IPS-NIHi11 (cell line): ENCODE measurements around the gene KRTAP20-4.

Experiments used
- DNase-seq: peaks from one replicate; pipeline ENCODE4 v3.0.0; 2012; ENCODE audit warnings: mixed read lengths, low spot score

The KRTAP20-4 gene

DNA sequence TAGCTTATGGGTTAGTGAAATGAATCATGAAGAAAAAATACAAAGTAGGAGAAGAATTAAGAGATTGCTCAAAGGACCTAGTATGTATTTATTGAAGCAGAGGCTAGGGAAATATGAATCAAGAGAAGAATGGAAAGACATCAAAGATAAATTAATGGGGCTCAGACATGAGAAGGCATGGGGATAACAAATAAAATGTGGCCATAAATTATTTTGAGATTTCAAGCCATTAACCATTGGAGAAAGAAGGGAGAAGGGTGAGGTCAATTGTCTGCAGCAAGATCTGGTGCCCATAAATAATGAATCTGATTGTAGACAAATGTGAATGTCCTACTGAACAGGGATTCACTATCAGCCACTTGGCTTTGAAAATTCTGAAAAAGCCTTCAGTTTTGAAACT is 32.5 kb downstream of the KRTAP20-4 start:
- no peak for DNase-seq

DNA sequence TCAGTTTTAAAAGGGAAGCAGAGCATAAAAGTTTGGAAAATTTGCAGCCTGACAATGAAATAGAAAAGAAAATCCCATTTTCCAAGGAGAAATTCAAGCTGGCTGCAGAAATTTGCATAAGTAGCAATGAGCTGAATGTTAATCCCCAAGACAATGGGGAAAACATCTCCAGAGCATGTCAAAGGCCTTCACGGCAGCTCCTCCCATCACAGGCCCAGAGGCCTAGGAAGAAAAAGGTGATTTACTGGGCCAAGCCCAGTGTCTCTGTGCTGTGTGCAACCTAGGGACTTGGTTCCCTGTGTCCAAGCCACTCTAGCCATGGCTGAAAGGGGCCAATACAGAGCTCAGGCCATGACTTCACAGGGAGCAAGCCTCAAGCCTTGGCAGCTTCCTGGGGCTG is 48.3 kb downstream of the KRTAP20-4 start:
- DNase-seq: no peak
